RWPE2 (cell line): ENCODE measurements around the gene ABCA3.
"Not testable (repeated sequence)": the region's sequence is repeated elsewhere in the genome, so short reads cannot be mapped to it uniquely, and the experiment has no call there.

Experiments
- ATAC-seq: fragments of 200-7000 bp; cut with Tn5 transposase; 3 replicates; pipeline ENCODE4 v1.9.1; 2021; ENCODE audit warnings: low read depth
- DNase-seq: peaks from one replicate; pipeline ENCODE4 v3.0.0-alpha.2; 2020; ENCODE audit warnings: low spot score
- H3K27ac ChIP-seq: fragments of 450-650 bp; 2 replicates; pipeline ENCODE4 v1.5.1; 2017; ENCODE audit warnings: mild to moderate bottlenecking; ENCODE audit not compliant: poor library complexity, severe bottlenecking
- H3K27me3 ChIP-seq: fragments of 250-450 bp; sonication (Bioruptor Pico); 2 replicates; pipeline ENCODE4 v1.5.1; 2021; ENCODE audit warnings: mild to moderate bottlenecking, moderate library complexity; ENCODE audit not compliant: insufficient read depth, poor library complexity, severe bottlenecking
- H3K36me3 ChIP-seq: fragments of 250-450 bp; sonication (Bioruptor Pico); 2 replicates; pipeline ENCODE4 v1.5.1; 2020; ENCODE audit warnings: low read depth, mild to moderate bottlenecking, moderate library complexity
- H3K4me1 ChIP-seq: fragments of 250-450 bp; sonication (Bioruptor Pico); 2 replicates; pipeline ENCODE4 v1.5.1; 2021; ENCODE audit warnings: mild to moderate bottlenecking, moderate library complexity; ENCODE audit not compliant: insufficient read depth, poor library complexity, severe bottlenecking
- H3K4me3 ChIP-seq: fragments of 250-450 bp; sonication (Bioruptor Pico); 2 replicates; pipeline ENCODE4 v1.5.1; 2021; ENCODE audit warnings: mild to moderate bottlenecking, moderate library complexity; ENCODE audit not compliant: severe bottlenecking
- H3K9me3 ChIP-seq: fragments of 250-450 bp; sonication (Bioruptor Pico); 2 replicates; pipeline ENCODE4 v1.5.1; 2021; ENCODE audit warnings: mild to moderate bottlenecking, moderate library complexity; ENCODE audit not compliant: severe bottlenecking
- TF ChIP-seq, protein P1 (sequence below): fragments of 450-650 bp; IDR thresholded peaks from one replicate; pipeline ENCODE4 v1.5.1; 2017; ENCODE audit warnings: mild to moderate bottlenecking, moderate library complexity; ENCODE audit not compliant: poor library complexity, severe bottlenecking

The ABCA3 gene

DNA sequence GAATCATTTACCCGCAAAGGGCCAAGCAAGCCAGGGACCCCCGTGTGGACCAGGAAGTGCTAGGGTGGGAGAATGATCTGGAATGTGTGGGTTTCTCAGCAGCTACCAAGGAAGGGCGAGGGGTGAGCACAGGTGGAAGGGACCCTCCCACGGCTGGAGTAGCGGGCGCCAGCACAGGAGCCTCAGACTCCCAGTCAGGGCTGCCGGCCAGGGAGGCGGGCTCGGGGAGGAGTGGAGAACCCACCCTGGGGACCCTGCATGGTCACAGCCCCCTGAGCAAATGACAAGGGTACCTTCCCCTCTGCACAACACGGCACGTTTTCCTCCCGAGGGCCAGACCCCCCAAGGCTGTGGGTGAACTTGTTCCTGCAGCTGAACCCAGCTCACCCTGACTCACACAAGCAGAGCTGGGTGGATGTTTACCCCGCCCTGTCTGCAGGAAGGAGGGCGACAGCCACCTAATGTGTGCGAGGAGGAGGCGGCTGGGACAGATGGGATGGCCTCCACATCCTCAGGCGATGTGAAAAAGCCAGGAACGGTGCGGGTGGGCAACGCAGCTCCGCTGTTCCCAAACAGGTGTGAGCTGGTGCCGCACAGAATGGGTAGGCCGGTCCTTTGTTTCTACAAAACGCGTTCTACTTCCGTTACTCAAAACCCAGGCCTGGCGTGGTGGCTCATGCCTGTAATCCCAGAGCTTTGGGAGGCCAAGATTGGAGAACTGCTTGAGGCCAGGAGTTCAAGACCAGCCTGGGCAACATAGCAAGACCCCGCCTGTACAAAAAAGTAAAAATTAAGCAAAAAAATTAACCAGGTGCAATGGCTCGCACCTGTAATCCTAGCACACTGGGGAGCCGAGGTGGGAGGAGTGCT is 95.4 kb downstream of the ABCA3 start:
- Histone ChIP-seq H3K36me3 (peaks cover 73% of the 10 kb centered on the region), H3K9me3 (no peaks in the 10 kb centered on the region), H3K4me3 (no peak overlapping the region), H3K27ac (no peak overlapping the region), H3K27me3 (no peaks in the 10 kb centered on the region), H3K4me1 (no peaks in the 10 kb centered on the region)
- DNase-seq (no peak), ATAC-seq (peak; percentile 9; the same call in 1 of the 3 replicates)
- TF ChIP-seq, protein P1, sequence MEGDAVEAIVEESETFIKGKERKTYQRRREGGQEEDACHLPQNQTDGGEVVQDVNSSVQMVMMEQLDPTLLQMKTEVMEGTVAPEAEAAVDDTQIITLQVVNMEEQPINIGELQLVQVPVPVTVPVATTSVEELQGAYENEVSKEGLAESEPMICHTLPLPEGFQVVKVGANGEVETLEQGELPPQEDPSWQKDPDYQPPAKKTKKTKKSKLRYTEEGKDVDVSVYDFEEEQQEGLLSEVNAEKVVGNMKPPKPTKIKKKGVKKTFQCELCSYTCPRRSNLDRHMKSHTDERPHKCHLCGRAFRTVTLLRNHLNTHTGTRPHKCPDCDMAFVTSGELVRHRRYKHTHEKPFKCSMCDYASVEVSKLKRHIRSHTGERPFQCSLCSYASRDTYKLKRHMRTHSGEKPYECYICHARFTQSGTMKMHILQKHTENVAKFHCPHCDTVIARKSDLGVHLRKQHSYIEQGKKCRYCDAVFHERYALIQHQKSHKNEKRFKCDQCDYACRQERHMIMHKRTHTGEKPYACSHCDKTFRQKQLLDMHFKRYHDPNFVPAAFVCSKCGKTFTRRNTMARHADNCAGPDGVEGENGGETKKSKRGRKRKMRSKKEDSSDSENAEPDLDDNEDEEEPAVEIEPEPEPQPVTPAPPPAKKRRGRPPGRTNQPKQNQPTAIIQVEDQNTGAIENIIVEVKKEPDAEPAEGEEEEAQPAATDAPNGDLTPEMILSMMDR = no peak

DNA sequence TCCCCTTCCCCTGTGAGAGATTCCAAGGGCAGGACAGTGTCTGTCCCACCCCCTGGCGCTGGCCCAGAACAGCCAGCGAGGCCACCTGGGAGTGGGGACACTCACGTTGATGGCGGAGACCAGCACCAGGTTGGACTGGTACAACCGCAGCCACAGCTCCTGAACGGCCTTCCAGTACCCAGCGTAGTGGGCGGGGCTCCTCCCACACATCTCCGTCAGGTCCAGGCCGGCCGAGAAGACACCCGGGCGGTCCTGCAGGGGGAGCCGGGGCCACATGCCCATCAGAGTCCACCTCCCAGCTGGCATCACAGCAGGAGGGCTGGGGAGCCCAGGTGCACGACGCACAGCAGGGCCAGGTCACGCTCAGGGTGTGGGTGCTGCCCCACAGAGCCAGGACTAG is 96.2 kb downstream of the ABCA3 start:
- no peak overlapping the region for H3K4me3 ChIP-seq
- no peaks in the 10 kb centered on the region for H3K4me1 ChIP-seq
- peaks cover 71% of the 10 kb centered on the region for H3K36me3 ChIP-seq
- no peaks in the 10 kb centered on the region for H3K9me3 ChIP-seq
- ATAC-seq (0 out of 3 replicates have a peak, but pooled peaks have one; percentile 7), DNase-seq (no peak)
- no peaks in the 10 kb centered on the region for H3K27me3 ChIP-seq
- no peak overlapping the region for H3K27ac ChIP-seq
- TF ChIP-seq, protein P1 = no peak

DNA sequence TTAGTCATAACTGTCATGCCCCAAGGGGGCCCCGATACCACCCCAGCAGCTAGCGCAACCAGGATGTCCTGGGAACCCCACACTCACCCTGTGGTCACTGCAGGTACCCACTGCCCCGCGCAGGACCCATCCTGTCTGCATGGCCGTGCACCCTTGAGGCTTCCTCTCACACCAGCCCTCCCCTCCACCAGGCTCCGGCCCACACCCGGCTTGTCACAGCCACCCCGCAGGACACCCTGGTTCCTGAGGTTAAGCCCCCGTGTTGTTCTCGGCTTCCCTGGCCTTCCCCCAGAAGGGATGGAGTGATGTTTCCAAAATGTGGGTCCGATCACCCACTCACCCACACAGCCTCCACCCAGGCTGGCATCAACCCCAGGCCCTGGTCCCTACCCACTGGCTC is 96.7 kb downstream of the ABCA3 start:
- TF ChIP-seq, protein P1 = no peak
- Histone ChIP-seq H3K9me3 (no peaks in the 10 kb centered on the region), H3K27ac (no peak overlapping the region), H3K27me3 (no peaks in the 10 kb centered on the region), H3K4me3 (no peak overlapping the region), H3K4me1 (no peaks in the 10 kb centered on the region), H3K36me3 (peaks cover 66% of the 10 kb centered on the region)
- ATAC-seq = no peak
- no peak for DNase-seq

DNA sequence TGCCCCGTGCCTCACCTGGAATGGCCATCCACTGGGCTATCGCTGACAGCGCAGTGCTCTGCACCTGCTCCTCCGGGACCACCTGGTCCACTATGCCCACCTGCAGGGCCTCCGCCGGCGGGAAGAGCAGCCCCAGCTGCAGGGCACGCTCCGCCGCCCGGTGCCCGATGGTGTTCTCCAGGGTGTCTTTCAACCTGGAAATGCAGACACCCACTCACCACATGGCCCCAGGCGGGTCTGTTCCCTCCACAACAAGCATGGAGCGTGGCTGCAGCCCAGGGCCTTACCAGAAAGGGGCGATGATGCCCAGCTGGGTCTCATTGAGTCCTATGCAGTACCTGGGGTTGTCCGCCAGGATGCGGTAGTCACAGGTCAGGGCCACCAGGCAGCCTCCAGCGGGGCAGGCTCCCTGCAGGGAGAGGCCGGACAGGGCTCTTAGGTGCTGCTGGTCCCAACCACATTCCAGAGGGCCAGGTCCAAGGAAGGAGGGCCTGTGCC is 97.4 kb downstream of the ABCA3 start:
- ATAC-seq (no peak), DNase-seq (no peak)
- TF ChIP-seq, protein P1 = no peak
- H3K4me3 ChIP-seq = no peak overlapping the region
- H3K27ac ChIP-seq = no peak overlapping the region
- peaks cover under 1% of the 10 kb centered on the region for H3K27me3 ChIP-seq
- no peaks in the 10 kb centered on the region for H3K4me1 ChIP-seq
- H3K9me3 ChIP-seq = no peaks in the 10 kb centered on the region
- H3K36me3 ChIP-seq = peaks cover 59% of the 10 kb centered on the region

DNA sequence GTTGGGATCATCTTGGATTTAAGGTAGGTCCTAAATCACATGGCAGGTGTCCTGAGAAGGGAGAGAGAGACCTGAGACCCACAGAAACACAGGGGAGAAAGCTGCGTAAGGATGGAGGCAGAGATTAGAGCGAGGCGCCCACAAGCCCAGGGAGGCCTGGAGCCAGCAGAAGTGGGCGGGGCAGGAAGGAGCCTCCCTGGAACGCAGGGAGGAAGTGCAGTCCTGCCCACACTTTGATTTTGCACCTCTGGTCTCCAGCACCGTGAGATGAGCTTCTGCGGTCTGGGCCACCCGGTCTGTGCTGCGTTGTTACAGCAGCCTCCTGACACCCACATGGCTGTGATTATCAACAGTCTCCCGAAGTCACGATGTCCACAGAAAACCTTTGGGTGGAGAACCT is 97.9 kb downstream of the ABCA3 start:
- no peaks in the 10 kb centered on the region for H3K9me3 ChIP-seq
- no peaks in the 10 kb centered on the region for H3K4me1 ChIP-seq
- H3K4me3 ChIP-seq = no peak overlapping the region
- no peak for DNase-seq
- TF ChIP-seq, protein P1 = no peak
- ATAC-seq = no peak
- no peak overlapping the region for H3K27ac ChIP-seq
- H3K27me3 ChIP-seq = peaks cover 5% of the 10 kb centered on the region
- peaks cover 57% of the 10 kb centered on the region for H3K36me3 ChIP-seq

DNA sequence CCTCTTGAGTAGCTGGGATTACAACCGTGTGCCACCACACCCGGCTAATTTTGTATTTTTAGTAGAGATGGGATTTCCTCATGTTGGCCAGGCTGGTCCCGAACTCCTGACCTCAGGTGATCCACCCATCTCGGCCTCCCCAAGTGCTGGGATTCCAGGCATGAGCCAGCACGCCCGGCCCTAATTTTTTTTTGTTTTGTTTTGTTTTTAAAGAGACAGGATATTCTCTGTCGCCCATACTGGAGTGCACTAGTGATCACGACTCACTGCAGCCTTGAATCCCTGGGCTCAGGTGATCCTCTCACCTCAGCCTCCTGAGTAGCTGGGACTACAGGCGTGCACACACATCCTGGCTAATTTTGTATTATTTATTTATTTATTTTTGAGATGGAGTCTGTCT is 100.2 kb downstream of the ABCA3 start:
- H3K9me3 ChIP-seq, H3K4me1 ChIP-seq, H3K4me3 ChIP-seq, DNase-seq, ATAC-seq, H3K27ac ChIP-seq: not testable (repeated sequence)
- H3K27me3 ChIP-seq = peaks cover 21% of the 10 kb centered on the region
- peaks cover 38% of the 10 kb centered on the region for H3K36me3 ChIP-seq
